Measurements from ENCODE around the gene SOX5. TPM values are rescaled to one million over a fixed set of nuclear protein-coding genes. Genes with fewer than 3 reads are reported as not detected.

SOX5 gene
- polyA plus RNA-seq, 1 of the 3 experiments (the other 2 are of a cell fraction) = 0.21 TPM

GRCh38 chr12:23813206-23813605, 136.3 kb downstream of the SOX5 start:
- 59% methylated on average over 3 of the region's 3 CpGs for WGBS (ENCODE audit: low lambda C conversion rate)
- no peak for TF ChIP-seq JUND (IDR thresholded peaks at IDR 0.05)
- TF ChIP-seq, protein P1, sequence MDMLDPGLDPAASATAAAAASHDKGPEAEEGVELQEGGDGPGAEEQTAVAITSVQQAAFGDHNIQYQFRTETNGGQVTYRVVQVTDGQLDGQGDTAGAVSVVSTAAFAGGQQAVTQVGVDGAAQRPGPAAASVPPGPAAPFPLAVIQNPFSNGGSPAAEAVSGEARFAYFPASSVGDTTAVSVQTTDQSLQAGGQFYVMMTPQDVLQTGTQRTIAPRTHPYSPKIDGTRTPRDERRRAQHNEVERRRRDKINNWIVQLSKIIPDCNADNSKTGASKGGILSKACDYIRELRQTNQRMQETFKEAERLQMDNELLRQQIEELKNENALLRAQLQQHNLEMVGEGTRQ (IDR thresholded peaks at IDR 0.05; ENCODE audit: borderline replicate concordance, low read depth, low read length) = no peak
- no peak for TF ChIP-seq MEF2A (IDR thresholded peaks at IDR 0.05; ENCODE audit: borderline replicate concordance, low read depth)
- TF ChIP-seq, protein P2, sequence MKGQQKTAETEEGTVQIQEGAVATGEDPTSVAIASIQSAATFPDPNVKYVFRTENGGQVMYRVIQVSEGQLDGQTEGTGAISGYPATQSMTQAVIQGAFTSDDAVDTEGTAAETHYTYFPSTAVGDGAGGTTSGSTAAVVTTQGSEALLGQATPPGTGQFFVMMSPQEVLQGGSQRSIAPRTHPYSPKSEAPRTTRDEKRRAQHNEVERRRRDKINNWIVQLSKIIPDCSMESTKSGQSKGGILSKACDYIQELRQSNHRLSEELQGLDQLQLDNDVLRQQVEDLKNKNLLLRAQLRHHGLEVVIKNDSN (IDR thresholded peaks at IDR 0.05; ENCODE audit: borderline replicate concordance, low read depth) = no peak
- TF ChIP-seq MXI1 (IDR thresholded peaks at IDR 0.05; ENCODE audit: low read depth, low read length) = no peak
- TF ChIP-seq TEAD4 (IDR thresholded peaks at IDR 0.05; ENCODE audit: borderline replicate concordance, insufficient read depth) = no peak
- TF ChIP-seq GATA2 (CRISPR knock-in tag; IDR thresholded peaks at IDR 0.05) = no peak
- TF ChIP-seq FOSL2 (IDR thresholded peaks at IDR 0.05; ENCODE audit: borderline replicate concordance, low read depth) = no peak
- no peak for TF ChIP-seq EP300 (IDR thresholded peaks at IDR 0.05; ENCODE audit: borderline replicate concordance in 1 of 2, low read depth in 1 of 2, low read length in 1 of 2)
- TF ChIP-seq RXRA (IDR thresholded peaks at IDR 0.05; ENCODE audit: borderline replicate concordance, low read depth) = no peak
- no peak for TF ChIP-seq CTCF (IDR thresholded peaks at IDR 0.05)
- TF ChIP-seq, protein P3, sequence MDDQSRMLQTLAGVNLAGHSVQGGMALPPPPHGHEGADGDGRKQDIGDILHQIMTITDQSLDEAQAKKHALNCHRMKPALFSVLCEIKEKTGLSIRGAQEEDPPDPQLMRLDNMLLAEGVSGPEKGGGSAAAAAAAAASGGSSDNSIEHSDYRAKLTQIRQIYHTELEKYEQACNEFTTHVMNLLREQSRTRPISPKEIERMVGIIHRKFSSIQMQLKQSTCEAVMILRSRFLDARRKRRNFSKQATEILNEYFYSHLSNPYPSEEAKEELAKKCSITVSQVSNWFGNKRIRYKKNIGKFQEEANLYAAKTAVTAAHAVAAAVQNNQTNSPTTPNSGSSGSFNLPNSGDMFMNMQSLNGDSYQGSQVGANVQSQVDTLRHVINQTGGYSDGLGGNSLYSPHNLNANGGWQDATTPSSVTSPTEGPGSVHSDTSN (IDR thresholded peaks at IDR 0.05) = no peak
- TF ChIP-seq, protein P4, sequence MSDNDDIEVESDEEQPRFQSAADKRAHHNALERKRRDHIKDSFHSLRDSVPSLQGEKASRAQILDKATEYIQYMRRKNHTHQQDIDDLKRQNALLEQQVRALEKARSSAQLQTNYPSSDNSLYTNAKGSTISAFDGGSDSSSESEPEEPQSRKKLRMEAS (IDR thresholded peaks at IDR 0.05; ENCODE audit: low read depth) = no peak
- no peak for TF ChIP-seq GABPA (IDR thresholded peaks at IDR 0.05; ENCODE audit: low read depth)
- POLR2A ChIA-PET = no interaction called here
- Histone ChIP-seq H3K4me1 (ENCODE audit: control insufficient read depth in 1 of 2, insufficient read depth in 2 of 2, low read depth in 1 of 2, low read length in 1 of 2) (peaks cover 0 to 7% of the 10 kb centered on the region in 2 experiments; a peak in 2 of 4 replicates), H2AFZ (ENCODE audit: low read depth) (no peak overlapping the region), H3K9ac (no peak overlapping the region), H3K36me3 (replicated peaks in 1 of 2; ENCODE audit: control insufficient read depth in 1 of 2, insufficient read depth in 2 of 2, low read length in 1 of 2) (no peaks in the 10 kb centered on the region), H3K4me2 (no peak overlapping the region), H4K20me1 (ENCODE audit: insufficient read depth) (no peaks in the 10 kb centered on the region), H3K79me2 (ENCODE audit: insufficient read depth) (no peaks in the 10 kb centered on the region), H3K27me3 (ENCODE audit: insufficient read depth) (no peaks in the 10 kb centered on the region), H3K9me3 (no peaks in the 10 kb centered on the region), H3K9me2 (no peaks in the 10 kb centered on the region), H3F3A (replicated peaks; ENCODE audit: insufficient read depth) (no peaks in the 10 kb centered on the region), H3K27ac (ENCODE audit: low read depth in 2 of 2, low read length in 1 of 2) (no peak overlapping the region), H3K4me3 (ENCODE audit: low read depth in 2 of 2, low read length in 1 of 2) (no peak overlapping the region)
- CTCF ChIA-PET = no interaction called here
- DNase-seq = no peak

All from SK-N-SH (cell line).